Left ventricle myocardium superior (tissue), 1 donor: ENCODE measurements around the gene KIAA2012. TPM values are rescaled to one million over a fixed set of nuclear protein-coding genes. Genes with fewer than 3 reads are reported as not detected.

Experiments
- ATAC-seq: fragments of 200-7000 bp; cut with Tn5 transposase; one replicate; pipeline ENCODE4 v1.9.1; 2020; ENCODE audit warnings: mild to moderate bottlenecking, moderate library complexity
- DNase-seq: peaks from one replicate; pipeline ENCODE4 v3.0.0-alpha.2; 2020
- intact Hi-C: fragments of 100-400 bp; cut with micrococcal nuclease; formaldehyde crosslinking; loops from one replicate; pipeline ENCODE4 v1.11.0; 2022
- long read RNA-seq: library from polyadenylated mRNA; unstranded; transcript quantifications from one replicate; pipeline ENCODE4 v2.0.0, GENCODE V29; 2021
- total RNA-seq: library from RNA; stranded (reverse); fragmentation: NEBNext Ultra II Directional; extraction: Animal tissue kit (Norgen Biotek cat#: 25700); gene quantifications from one replicate; pipeline ENCODE4 v1.2.1, GENCODE V29; 2021
- donor health status: DM: no; HTN: yes; CAD: no; lungs with severe emphysema.

Gene KIAA2012
- total RNA-seq = not detected
- long read RNA-seq = 0 reads

DNA sequence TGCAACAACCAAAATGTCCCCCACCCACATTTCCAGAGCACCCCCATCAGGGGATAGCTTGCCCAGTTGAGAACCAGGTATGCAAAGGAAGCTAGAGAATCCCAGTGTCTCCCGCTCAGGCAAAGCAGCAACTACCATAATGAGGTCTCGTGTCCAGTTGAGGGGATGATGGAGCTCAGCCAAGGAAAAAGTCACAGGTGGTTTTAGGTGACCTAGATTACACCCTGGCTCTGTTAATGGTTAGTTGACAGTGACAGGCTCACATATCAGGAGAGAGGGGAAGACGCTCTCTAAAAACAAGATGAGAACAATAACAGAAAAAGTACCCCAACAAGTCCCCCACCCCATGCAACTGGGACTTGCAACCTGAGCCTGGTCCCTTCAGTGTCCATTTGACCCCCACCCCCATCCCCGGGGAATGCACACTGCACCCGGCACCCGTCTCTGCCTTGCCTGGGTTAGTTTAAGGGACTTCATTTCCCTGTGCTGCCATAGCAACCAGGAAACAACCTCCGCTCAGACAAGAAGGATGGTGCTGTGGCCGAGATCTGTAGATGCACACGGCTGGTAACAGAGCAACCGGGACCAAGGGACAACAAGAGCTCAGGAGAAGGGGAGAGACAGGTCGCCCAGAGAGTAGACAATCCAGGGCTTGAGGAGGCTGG, at the start of gene KIAA2012:
TSS of gene KIAA2012 (plus strand) at position 519 of the 665 bp plus-strand sequence. CDS start 373 bp downstream, outside the sequence.
- no peak for DNase-seq
- no peak for ATAC-seq
- intact Hi-C loops = no loop called here

- ATAC-seq (peak; percentile 21), DNase-seq (no peak)
- intact Hi-C loops = no loop called here
Measured at GRCh38 chr2:202023904-202024266, 49.2 kb upstream of the KIAA2012 start.

DNA sequence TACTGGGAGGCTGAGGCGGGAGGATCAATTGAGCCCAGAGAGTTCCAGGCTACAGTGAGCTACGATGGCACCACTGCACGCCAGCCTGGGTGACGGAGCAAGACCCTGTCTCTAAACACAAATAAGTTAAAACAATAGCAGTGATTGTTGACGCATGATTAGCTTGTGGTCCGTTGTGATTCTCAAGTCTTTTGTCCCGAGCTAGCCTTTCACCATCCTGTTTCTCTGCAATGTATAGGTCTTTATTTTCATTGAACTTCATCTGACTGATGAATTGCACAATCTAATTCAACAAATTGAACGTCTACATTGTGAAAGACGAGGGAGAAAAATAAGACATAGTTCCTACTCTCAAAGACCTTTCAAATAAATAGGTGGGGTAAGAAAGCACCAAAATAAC, 48.2 kb upstream of the KIAA2012 start:
- no peak for DNase-seq
- ATAC-seq = no peak
- intact Hi-C loops = no loop called here

DNA sequence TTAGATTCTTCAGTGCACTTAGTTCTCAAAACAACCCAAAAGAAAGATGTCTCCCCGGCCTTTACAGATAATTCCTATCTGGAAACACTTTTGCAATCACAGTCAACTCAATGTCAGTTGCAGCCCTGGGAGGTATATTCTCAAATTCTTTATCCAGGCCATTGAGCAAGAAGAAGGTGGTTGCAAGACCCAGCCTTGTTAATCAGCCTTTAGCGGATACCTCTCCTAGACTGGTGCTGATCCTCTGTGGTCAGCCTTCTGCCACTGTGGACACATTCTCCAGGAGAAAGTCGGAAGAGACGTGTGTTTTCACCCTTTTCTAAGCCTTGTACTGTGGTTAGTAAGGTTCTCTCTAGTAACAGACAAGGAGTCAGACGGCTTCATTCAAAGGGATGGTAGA, 47.2 kb upstream of the KIAA2012 start:
- intact Hi-C loops = no loop called here
- DNase-seq = no peak
- ATAC-seq = no peak

GRCh38 chr2:202026507-202026906, 46.5 kb upstream of the KIAA2012 start:
- ATAC-seq (no peak), DNase-seq (no peak)
- intact Hi-C loops = no loop called here

- ATAC-seq (no peak), DNase-seq (no peak)
- intact Hi-C loops = no loop called here
Measured at GRCh38 chr2:202030691-202031090, 42.4 kb upstream of the KIAA2012 start.

DNA sequence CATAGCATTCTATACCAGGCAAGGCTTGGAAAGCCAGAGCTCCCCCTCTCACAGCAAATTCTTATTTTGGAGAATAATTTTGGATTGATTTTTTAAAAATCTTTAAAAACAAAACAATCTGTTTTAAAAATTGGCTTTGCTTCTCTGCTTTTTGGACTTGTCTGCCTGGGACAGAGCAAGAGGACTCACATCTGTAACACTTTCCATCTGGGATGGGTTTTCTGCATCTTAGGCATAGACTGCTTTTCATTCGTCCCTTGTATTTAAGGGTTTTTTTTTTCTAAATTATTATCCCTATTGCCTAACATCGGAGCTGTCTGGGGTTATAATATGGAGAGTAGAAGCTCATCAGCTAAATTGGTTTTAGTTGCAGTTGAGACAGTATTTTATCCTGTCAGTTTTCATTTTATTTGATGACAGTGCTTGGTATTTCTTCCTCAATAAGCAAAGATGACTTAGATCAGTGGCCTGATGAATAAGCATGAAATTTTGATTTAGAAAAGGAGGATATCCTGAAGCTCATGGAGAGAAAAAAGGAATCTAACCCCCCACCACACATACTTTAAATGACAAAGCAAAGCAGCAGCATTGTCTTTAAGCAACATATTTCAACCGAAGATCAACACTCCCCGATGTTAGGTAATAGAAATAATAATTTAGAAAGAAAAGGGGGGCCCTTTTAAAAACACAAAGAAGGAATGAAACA, 41.7 kb upstream of the KIAA2012 start:
- no peak for DNase-seq
- ATAC-seq = no peak
- intact Hi-C loops = no loop called here

GRCh38 chr2:202032846-202033316, 40.2 kb upstream of the KIAA2012 start:
- peak; percentile 37 for ATAC-seq
- intact Hi-C loops = no loop called here
- peak; percentile 72 for DNase-seq

GRCh38 chr2:202033317-202034248, 39.5 kb upstream of the KIAA2012 start, which contains the start of gene FZD7:
TSS of gene FZD7 (plus strand) at chr2:202033855. CDS start at chr2:202034648, 793 bp downstream.
- intact Hi-C loops = no loop called here
- ATAC-seq (peak; percentile 89), DNase-seq (peak; percentile 96)

GRCh38 chr2:202034249-202035088, 38.6 kb upstream of the KIAA2012 start:
- intact Hi-C loops = no loop called here

GRCh38 chr2:202035089-202035940, 37.7 kb upstream of the KIAA2012 start:
- DNase-seq (peak; percentile 85), ATAC-seq (peak; percentile 37)
- intact Hi-C loops = no loop called here

More at GRCh38 chr2:202034249-202035088, 38.6 kb upstream of the KIAA2012 start:
- DNase-seq (peak; percentile 58), ATAC-seq (peak; percentile 9)

DNA sequence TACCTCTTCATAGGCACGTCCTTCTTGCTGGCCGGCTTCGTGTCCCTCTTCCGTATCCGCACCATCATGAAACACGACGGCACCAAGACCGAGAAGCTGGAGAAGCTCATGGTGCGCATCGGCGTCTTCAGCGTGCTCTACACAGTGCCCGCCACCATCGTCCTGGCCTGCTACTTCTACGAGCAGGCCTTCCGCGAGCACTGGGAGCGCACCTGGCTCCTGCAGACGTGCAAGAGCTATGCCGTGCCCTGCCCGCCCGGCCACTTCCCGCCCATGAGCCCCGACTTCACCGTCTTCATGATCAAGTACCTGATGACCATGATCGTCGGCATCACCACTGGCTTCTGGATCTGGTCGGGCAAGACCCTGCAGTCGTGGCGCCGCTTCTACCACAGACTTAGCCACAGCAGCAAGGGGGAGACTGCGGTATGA, 37.1 kb upstream of the KIAA2012 start:
- DNase-seq = peak; percentile 44
- intact Hi-C loops = no loop called here
- no peak for ATAC-seq

DNA sequence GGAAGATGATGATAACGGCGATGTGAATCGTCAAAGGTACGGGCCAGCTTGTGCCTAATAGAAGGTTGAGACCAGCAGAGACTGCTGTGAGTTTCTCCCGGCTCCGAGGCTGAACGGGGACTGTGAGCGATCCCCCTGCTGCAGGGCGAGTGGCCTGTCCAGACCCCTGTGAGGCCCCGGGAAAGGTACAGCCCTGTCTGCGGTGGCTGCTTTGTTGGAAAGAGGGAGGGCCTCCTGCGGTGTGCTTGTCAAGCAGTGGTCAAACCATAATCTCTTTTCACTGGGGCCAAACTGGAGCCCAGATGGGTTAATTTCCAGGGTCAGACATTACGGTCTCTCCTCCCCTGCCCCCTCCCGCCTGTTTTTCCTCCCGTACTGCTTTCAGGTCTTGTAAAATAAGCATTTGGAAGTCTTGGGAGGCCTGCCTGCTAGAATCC, 36.4 kb upstream of the KIAA2012 start:
- intact Hi-C loops = no loop called here
- DNase-seq (peak; percentile 36), ATAC-seq (no peak)

GRCh38 chr2:202037086-202037485, 36.0 kb upstream of the KIAA2012 start:
- DNase-seq (no peak), ATAC-seq (no peak)
- intact Hi-C loops = no loop called here

GRCh38 chr2:202038471-202039277, 34.4 kb upstream of the KIAA2012 start:
- ATAC-seq = peak; percentile 47
- intact Hi-C loops = no loop called here
- peak; percentile 42 for DNase-seq

- no peak for DNase-seq
- no peak for ATAC-seq
- intact Hi-C loops = loop anchor here (10.0 kb wide), 1 partner anchor 175 kb away; no protein-coding TSS in a partner anchor
Measured at GRCh38 chr2:202039278-202040078, 33.6 kb upstream of the KIAA2012 start.
